Peyer's patch (tissue), 4 donors: ENCODE measurements around the gene RAB40A. TPM values are rescaled to one million over a fixed set of nuclear protein-coding genes. Genes with fewer than 3 reads are reported as not detected.

Source experiments
- DNase-seq, 3 donors: peaks; one replicate each; pipeline ENCODE4 v3.0.0-alpha.2; 2017 to 2019
- H3K27ac ChIP-seq, 4 donors: fragments of 200-600 bp; sonication (generic); one replicate each; pipeline ENCODE4 v1.5.1; 2016 to 2019
- H3K27me3 ChIP-seq, 2 donors: fragments of 200-600 bp; sonication (generic); one replicate each; pipeline ENCODE4 v1.5.1; 2019
- H3K36me3 ChIP-seq, 3 donors: fragments of 200-600 bp; sonication (generic); one replicate each; pipeline ENCODE4 v1.5.1; 2016 to 2019
- H3K4me1 ChIP-seq, 4 donors: fragments of 200-600 bp; sonication (generic); one replicate each; pipeline ENCODE4 v1.5.1; 2016 to 2019
- H3K4me3 ChIP-seq, 4 donors: fragments of 200-600 bp; sonication (generic); 1 replicate in 3 of 4; 2 replicates in 1 of 4; pipeline ENCODE4 v1.5.1; 2016 to 2019; ENCODE audit warnings: mild to moderate bottlenecking in 1 of 4
- H3K9me3 ChIP-seq, 4 donors: fragments of 200-600 bp; sonication (generic); one replicate each; pipeline ENCODE4 v1.5.1; 2016 to 2019; ENCODE audit warnings: mild to moderate bottlenecking in 1 of 4
- CTCF ChIP-seq, 6 experiments: fragments of 450-650 bp in 4 of 6; fragments of 200-600 bp in 2 of 6; sonication (generic) in 1 of 6; IDR thresholded peaks; one replicate each; pipeline ENCODE4 v1.5.1; 2017 to 2019; ENCODE audit warnings: antibody characterized with exemption in 6 of 6, mild to moderate bottlenecking in 3 of 6, moderate library complexity in 1 of 6
- POLR2A ChIP-seq, 2 donors: fragments of 450-650 bp; IDR thresholded peaks; one replicate each; pipeline ENCODE4 v1.5.1; 2017; ENCODE audit warnings: antibody characterized with exemption in 2 of 2, mild to moderate bottlenecking in 2 of 2, moderate library complexity in 2 of 2
- total RNA-seq, 4 donors: library from RNA; depleted of rRNA; stranded (reverse); fragments of >200 nt; gene quantifications; one replicate each; pipeline ENCODE4 v1.1.0, GENCODE V29; 2016

Gene RAB40A
- total RNA-seq, 4 donors from 2014 or later: 0.70 TPM; not detected in 3

DNA sequence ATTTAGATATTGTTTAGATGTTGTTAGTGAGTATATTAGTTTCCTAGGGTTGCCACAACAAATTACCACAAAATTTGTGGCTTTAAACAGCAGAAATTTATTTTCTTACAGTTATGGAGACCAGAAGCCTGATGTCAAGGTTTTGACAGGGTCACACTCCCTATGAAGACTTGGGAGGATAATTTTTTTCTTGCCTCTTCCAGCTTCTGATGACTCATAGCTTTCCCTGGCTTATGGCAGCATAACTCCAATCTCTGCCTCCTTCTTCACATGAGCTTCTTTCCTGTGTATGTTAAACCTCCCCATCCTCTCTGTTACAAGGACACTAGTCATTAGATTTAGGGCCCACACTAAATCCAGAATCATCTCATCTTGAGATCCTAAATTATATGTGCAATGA, 20.9 kb upstream of the RAB40A start:
- no peak for DNase-seq
- no peaks in the 10 kb centered on the region for H3K36me3 ChIP-seq
- H3K27ac ChIP-seq: no peak overlapping the region
- no peaks in the 10 kb centered on the region for H3K27me3 ChIP-seq
- H3K4me3 ChIP-seq: no peak overlapping the region
- no peaks in the 10 kb centered on the region for H3K9me3 ChIP-seq
- TF ChIP-seq CTCF (IDR thresholded peaks at IDR 0.05): no peak
- no peak for TF ChIP-seq POLR2A (IDR thresholded peaks at IDR 0.05)
- H3K4me1 ChIP-seq: no peaks in the 10 kb centered on the region

DNA sequence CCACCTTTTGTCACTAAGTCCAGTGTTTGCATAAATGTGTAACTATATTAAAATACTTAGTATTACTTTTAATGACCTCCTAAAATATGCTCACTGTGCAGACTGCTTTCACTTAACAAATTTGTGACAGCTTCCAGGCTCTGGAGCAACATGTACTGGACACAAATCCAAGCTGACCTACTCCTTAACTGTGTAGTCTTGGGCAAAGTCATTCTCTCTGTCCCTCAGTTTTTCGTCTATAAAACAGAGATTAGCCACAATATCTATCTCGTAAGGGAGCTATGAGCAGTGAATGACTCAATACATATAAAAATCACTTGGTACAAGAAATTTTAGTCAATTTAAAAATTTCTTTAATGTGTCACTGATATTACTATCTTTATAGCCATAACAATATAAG, 20.4 kb upstream of the RAB40A start:
- Histone ChIP-seq H3K9me3 (no peaks in the 10 kb centered on the region), H3K4me3 (no peak overlapping the region), H3K27ac (peak overlapping the region in 1 of 4 donors; percentile 26), H3K27me3 (no peaks in the 10 kb centered on the region), H3K4me1 (no peaks in the 10 kb centered on the region), H3K36me3 (no peaks in the 10 kb centered on the region)
- TF ChIP-seq CTCF (IDR thresholded peaks at IDR 0.05) (no peak), POLR2A (IDR thresholded peaks at IDR 0.05) (no peak)
- no peak for DNase-seq

DNA sequence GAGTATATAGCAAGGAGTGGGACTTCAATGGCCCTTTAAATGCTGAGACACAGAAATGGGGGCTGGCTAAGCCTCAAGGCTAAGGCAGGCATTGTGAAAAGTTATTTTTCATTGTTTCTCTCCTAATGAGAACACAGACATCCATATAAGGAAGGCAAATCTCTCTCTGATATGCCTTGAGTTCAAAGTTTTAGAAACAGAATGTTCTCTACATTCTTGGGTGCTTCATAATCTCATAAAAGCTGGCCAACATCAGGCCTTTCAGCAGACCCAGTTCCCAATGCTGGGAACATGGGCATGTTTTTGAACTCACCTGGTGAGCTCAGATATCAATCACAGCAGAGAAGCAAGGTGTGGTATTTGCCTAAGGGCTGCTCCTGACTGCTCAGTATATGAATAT, 19.4 kb upstream of the RAB40A start:
- DNase-seq: no peak
- Histone ChIP-seq H3K4me1 (no peaks in the 10 kb centered on the region), H3K27me3 (no peaks in the 10 kb centered on the region), H3K4me3 (no peak overlapping the region), H3K27ac (peak overlapping the region in 2 of 4 donors; percentile 12 to 26), H3K36me3 (no peaks in the 10 kb centered on the region), H3K9me3 (no peaks in the 10 kb centered on the region)
- TF ChIP-seq POLR2A (IDR thresholded peaks at IDR 0.05): no peak
- TF ChIP-seq CTCF (IDR thresholded peaks at IDR 0.05): no peak

DNA sequence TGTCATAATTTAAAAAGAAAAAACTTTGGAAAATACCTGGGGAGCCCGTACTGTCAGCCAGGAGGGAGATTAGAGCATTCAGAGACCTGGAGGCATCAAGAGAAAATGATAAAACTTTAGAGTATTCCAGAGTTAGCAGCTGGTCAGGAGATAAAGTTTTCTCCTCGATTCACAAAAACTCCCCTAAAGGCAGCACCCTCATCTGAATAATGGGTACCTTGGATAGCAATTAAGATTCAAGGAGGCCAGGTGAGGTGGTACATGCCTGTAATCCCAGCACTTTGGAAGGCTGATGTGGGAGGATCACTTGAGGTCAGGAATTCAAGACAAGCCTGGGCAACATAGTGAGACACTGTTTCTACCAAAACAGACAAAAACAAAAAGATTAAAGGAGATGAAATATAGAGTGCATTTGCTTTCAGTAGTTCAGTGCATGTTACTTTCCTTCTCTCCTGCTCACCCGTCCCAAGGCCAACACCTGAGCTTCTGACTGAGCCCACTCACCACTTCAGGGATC, 18.6 kb upstream of the RAB40A start:
- no peaks in the 10 kb centered on the region for H3K36me3 ChIP-seq
- TF ChIP-seq POLR2A (IDR thresholded peaks at IDR 0.05): no peak
- TF ChIP-seq CTCF (IDR thresholded peaks at IDR 0.05): no peak
- DNase-seq: no peak
- H3K4me1 ChIP-seq: no peaks in the 10 kb centered on the region
- peak overlapping the region in 2 of 4 donors; percentile 22 to 43 for H3K27ac ChIP-seq
- no peaks in the 10 kb centered on the region for H3K27me3 ChIP-seq
- H3K9me3 ChIP-seq: no peaks in the 10 kb centered on the region
- H3K4me3 ChIP-seq: no peak overlapping the region

- no peak for DNase-seq
- TF ChIP-seq POLR2A (IDR thresholded peaks at IDR 0.05) (no peak), CTCF (IDR thresholded peaks at IDR 0.05) (no peak)
- H3K27ac ChIP-seq: peak overlapping the region in 2 of 4 donors; percentile 43 to 45
These were observed 17.4 kb upstream of the RAB40A start for GRCh38 chrX:103536732-103537131.

GRCh38 chrX:103536071-103536470, 16.8 kb upstream of the RAB40A start:
- H3K36me3 ChIP-seq: no peaks in the 10 kb centered on the region
- no peaks in the 10 kb centered on the region for H3K9me3 ChIP-seq
- no peak overlapping the region for H3K4me3 ChIP-seq
- H3K27me3 ChIP-seq: no peaks in the 10 kb centered on the region
- no peak for DNase-seq
- TF ChIP-seq POLR2A (IDR thresholded peaks at IDR 0.05): no peak
- TF ChIP-seq CTCF (IDR thresholded peaks at IDR 0.05): no peak
- no peaks in the 10 kb centered on the region for H3K4me1 ChIP-seq
- H3K27ac ChIP-seq: peak overlapping the region in 2 of 4 donors; percentile 43 to 45

More at GRCh38 chrX:103536732-103537131, 17.4 kb upstream of the RAB40A start:
- Histone ChIP-seq H3K9me3 (no peaks in the 10 kb centered on the region), H3K27me3 (no peaks in the 10 kb centered on the region), H3K36me3 (no peaks in the 10 kb centered on the region), H3K4me1 (no peaks in the 10 kb centered on the region), H3K4me3 (no peak overlapping the region)
